T-helper 1 cell treated with Interleukin-12 subunit alpha and Interleukin-12 subunit beta and Interleukin-4 antibody, amounts not matched to agents 30 μg/mL and 1 μg/mL, for 36 hours (primary cell): Measurements from ENCODE around the gene OTUB2.
"Not testable (repeated sequence)": the region's sequence is repeated elsewhere in the genome, so short reads cannot be mapped to it uniquely, and the experiment has no call there.

Experiments used
- H3K27ac Mint-ChIP-seq: one replicate; pipeline ENCODE4 v1.8.0; 2021; ENCODE audit warnings: mild to moderate bottlenecking, mixed read lengths
- H3K27me3 Mint-ChIP-seq: one replicate; pipeline ENCODE4 v1.8.0; 2021; ENCODE audit warnings: low read depth, mixed read lengths
- H3K36me3 Mint-ChIP-seq: one replicate; pipeline ENCODE4 v1.8.0; 2021; ENCODE audit warnings: low read depth, mixed read lengths
- H3K4me1 Mint-ChIP-seq: one replicate; pipeline ENCODE4 v1.8.0; 2021; ENCODE audit warnings: low read depth, mixed read lengths
- H3K4me3 Mint-ChIP-seq: one replicate; pipeline ENCODE4 v1.8.0; 2021; ENCODE audit warnings: mild to moderate bottlenecking, moderate library complexity, mixed read lengths
- H3K9me3 Mint-ChIP-seq: one replicate; pipeline ENCODE4 v1.8.0; 2021; ENCODE audit warnings: mixed read lengths

OTUB2 gene

DNA sequence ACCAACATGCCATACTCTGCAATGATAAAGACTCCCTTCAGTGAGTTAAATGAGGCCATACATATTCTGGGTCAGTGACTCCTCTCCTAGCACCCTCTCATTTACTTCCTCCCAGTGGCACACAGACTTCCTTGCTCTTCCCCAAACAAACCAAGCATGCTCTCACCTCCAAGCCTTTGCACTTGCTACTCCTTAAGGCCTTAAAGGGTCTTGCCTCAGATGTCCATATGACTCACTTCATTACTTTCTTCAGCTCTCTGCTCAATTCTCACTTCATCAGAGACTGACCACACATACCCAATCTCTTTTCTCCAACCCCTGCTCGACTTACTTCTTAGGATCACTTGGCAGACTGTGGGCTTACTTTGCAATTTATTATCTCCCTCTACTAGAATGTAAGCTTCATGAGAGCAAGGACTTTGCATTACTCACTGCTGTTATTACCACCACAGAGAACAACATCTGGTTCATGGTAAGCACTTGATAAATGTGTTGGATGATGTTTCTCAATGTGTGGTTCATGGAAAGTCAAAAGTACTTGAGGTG, 32.1 kb downstream of the OTUB2 start:
- H3K27me3 Mint-ChIP-seq: no peaks in the 10 kb centered on the region
- H3K4me1 Mint-ChIP-seq: peaks cover 56% of the 10 kb centered on the region
- peak overlapping the region; percentile 65 for H3K27ac Mint-ChIP-seq
- H3K9me3 Mint-ChIP-seq: no peaks in the 10 kb centered on the region
- H3K36me3 Mint-ChIP-seq: peaks cover 78% of the 10 kb centered on the region
- peak overlapping the region; percentile 26 for H3K4me3 Mint-ChIP-seq

GRCh38 chr14:94058674-94059138, 32.6 kb downstream of the OTUB2 start:
- peaks cover 56% of the 10 kb centered on the region for H3K4me1 Mint-ChIP-seq
- peak overlapping the region; percentile 65 for H3K27ac Mint-ChIP-seq
- H3K36me3 Mint-ChIP-seq: peaks cover 79% of the 10 kb centered on the region
- H3K4me3 Mint-ChIP-seq: no peak overlapping the region
- H3K9me3 Mint-ChIP-seq: no peaks in the 10 kb centered on the region
- H3K27me3 Mint-ChIP-seq: no peaks in the 10 kb centered on the region

- Mint-ChIP-seq H3K9me3 (no peaks in the 10 kb centered on the region), H3K27me3 (no peaks in the 10 kb centered on the region), H3K4me3 (no peak overlapping the region), H3K4me1 (peaks cover 43% of the 10 kb centered on the region), H3K27ac (no peak overlapping the region), H3K36me3 (peaks cover 66% of the 10 kb centered on the region)
Measured at GRCh38 chr14:94059998-94060397, 33.9 kb downstream of the OTUB2 start.

DNA sequence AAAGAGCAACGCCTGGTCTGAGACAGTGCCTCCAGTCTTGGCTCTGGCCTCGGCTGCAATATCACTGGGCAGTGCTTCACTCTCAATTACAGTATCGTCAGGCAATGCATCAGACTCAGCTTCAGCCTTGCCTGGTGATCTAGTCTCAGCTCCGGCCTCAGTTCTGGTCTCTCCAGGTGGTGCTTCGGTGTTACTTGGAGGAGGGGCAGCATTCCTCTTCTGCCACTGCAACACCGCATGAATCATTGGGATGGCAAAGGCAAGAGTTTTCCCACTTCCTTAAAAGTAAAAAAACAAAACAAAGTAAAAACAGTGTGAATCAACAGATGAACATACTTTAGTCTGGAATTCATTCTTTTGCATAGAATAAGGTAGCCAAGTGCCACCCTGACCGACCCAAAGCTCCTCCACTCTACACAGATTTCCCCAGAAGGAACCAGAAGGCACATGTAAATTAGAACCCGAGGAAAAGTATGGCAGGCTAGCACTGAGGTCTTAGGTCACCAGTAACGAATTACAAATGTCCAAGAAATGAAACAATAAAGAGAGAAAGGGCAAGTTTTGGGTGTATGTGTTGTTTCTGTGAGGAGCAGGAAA, 36.3 kb downstream of the OTUB2 start:
- Mint-ChIP-seq H3K36me3 (peaks cover 61% of the 10 kb centered on the region), H3K9me3 (peaks cover 8% of the 10 kb centered on the region), H3K4me3 (no peak overlapping the region), H3K27ac (no peak overlapping the region), H3K4me1 (peaks cover 36% of the 10 kb centered on the region), H3K27me3 (no peaks in the 10 kb centered on the region)

- H3K27me3 Mint-ChIP-seq: no peaks in the 10 kb centered on the region
- peaks cover 44% of the 10 kb centered on the region for H3K9me3 Mint-ChIP-seq
- peaks cover 68% of the 10 kb centered on the region for H3K36me3 Mint-ChIP-seq
- H3K4me1 Mint-ChIP-seq: peaks cover 35% of the 10 kb centered on the region
- H3K27ac Mint-ChIP-seq: no peak overlapping the region
- H3K4me3 Mint-ChIP-seq: no peak overlapping the region
Measured at GRCh38 chr14:94066089-94066676, 40.0 kb downstream of the OTUB2 start.

DNA sequence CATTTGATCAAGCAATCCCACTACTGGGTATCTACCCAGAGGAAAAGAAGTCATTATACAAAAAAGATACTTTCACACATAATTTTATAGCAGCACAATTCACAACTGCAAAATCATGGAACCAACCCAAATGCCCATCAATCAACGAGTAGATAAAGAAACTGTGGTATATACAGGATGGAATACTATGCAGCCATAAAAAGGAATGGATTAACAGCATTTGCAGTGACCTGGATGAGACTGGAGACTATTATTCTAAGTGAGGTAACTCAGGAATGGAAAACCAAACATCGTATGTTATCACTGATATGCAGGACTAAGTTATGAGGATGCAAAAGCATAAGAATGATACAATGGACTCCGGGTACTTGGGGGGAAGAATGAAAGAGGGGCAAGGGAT, 45.9 kb downstream of the OTUB2 start:
- H3K27ac Mint-ChIP-seq, H3K27me3 Mint-ChIP-seq, H3K4me3 Mint-ChIP-seq: not testable (repeated sequence)
- Mint-ChIP-seq H3K4me1 (peaks cover 30% of the 10 kb centered on the region), H3K36me3 (peaks cover 76% of the 10 kb centered on the region), H3K9me3 (peaks cover 69% of the 10 kb centered on the region)

GRCh38 chr14:94074534-94074933, 48.4 kb downstream of the OTUB2 start:
- Mint-ChIP-seq H3K27me3 (no peaks in the 10 kb centered on the region), H3K9me3 (peaks cover 45% of the 10 kb centered on the region), H3K4me3 (no peak overlapping the region), H3K4me1 (peaks cover 34% of the 10 kb centered on the region), H3K36me3 (peaks cover 68% of the 10 kb centered on the region), H3K27ac (no peak overlapping the region)

DNA sequence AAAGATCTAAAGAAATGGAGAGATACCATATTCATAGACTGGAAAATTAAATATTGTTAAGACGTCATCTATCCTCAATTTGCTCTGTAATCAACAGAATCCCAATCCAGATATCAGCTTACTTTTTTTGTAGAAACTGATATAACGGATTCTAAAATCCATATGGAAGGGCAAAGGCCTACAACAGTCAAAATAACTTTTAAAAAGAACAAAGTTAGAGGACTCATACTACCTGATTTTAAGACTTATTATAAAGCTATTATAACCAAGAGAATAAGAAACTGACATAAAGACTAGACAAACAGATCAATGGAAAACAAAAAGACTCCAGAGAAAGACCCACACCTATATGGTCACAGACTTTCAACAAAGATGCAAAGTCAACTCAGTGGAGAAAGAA, 48.9 kb downstream of the OTUB2 start:
- H3K9me3 Mint-ChIP-seq: peaks cover 40% of the 10 kb centered on the region
- H3K36me3 Mint-ChIP-seq: peaks cover 67% of the 10 kb centered on the region
- H3K27ac Mint-ChIP-seq: no peak overlapping the region
- H3K4me1 Mint-ChIP-seq: peaks cover 39% of the 10 kb centered on the region
- no peaks in the 10 kb centered on the region for H3K27me3 Mint-ChIP-seq
- H3K4me3 Mint-ChIP-seq: no peak overlapping the region

DNA sequence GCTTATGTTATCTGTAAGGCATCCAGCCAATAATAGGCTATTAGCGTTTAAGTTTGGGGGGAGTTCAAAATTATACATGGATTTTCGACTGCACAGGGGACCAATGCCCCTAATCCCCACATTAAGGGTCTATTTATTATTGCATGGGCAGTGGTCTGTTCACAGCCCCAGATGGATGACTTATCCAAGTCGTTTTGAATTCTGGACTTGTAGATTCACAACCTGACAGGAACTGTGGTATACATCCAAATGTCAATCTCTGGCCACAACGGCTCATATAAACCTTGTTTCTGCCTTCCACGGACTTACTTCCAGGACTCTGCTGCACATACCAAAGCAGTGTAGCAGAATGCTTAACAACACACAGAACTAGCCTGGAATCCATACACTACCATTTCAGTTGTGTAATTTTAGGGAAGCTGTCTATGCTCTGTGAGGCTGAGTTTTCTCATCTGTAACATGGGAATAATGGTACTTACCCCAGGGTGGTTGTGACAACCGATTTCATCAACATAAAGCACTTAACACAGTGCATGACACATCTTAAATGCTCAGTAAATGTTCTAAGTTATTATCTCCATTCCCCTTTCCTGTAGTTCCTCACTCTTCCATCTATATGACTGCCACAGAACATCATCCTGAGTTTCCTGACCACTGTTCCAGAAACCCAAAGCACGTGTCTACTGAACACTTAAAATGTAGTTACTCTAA, 51.1 kb downstream of the OTUB2 start:
- no peak overlapping the region for H3K27ac Mint-ChIP-seq
- peaks cover 22% of the 10 kb centered on the region for H3K9me3 Mint-ChIP-seq
- H3K4me3 Mint-ChIP-seq: peak overlapping the region; percentile 63
- H3K36me3 Mint-ChIP-seq: peaks cover 50% of the 10 kb centered on the region
- no peaks in the 10 kb centered on the region for H3K27me3 Mint-ChIP-seq
- peaks cover 46% of the 10 kb centered on the region for H3K4me1 Mint-ChIP-seq

DNA sequence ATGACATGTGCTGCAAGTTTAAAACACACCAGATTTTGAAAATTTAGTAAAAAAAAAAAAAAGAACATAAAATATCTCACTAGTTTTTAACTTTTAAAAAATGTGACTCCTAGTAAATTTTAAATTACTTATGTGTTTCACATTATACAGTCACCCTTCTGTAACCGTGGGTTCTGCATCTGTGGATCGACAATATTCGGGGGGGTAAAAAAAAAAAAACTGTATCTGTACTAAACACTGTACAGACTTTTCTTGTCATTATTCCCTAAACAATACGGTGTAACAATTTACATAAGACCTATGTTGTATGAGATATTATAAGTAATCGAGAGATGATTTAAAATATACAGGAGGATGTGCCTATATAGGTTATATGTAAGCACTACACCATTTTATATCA, 51.7 kb downstream of the OTUB2 start:
- Mint-ChIP-seq H3K36me3 (peaks cover 48% of the 10 kb centered on the region), H3K9me3 (peaks cover 20% of the 10 kb centered on the region), H3K27ac (no peak overlapping the region), H3K4me3 (peak overlapping the region; percentile 100), H3K4me1 (peaks cover 46% of the 10 kb centered on the region), H3K27me3 (no peaks in the 10 kb centered on the region)

- Mint-ChIP-seq H3K27me3 (no peaks in the 10 kb centered on the region), H3K4me3 (peak overlapping the region; percentile 100), H3K9me3 (peaks cover 7% of the 10 kb centered on the region), H3K4me1 (peaks cover 48% of the 10 kb centered on the region), H3K27ac (peak overlapping the region; percentile 100), H3K36me3 (peaks cover 39% of the 10 kb centered on the region)
Measured at GRCh38 chr14:94079891-94080620, 53.9 kb downstream of the OTUB2 start.

- peaks cover 32% of the 10 kb centered on the region for H3K36me3 Mint-ChIP-seq
- peak within 1 kb of the TSS; percentile 100 for H3K4me3 Mint-ChIP-seq
- peak within 1 kb of the TSS; percentile 100 for H3K27ac Mint-ChIP-seq
- H3K27me3 Mint-ChIP-seq: no peaks in the 10 kb centered on the region
- H3K4me1 Mint-ChIP-seq: peaks cover 41% of the 10 kb centered on the region
- no peaks in the 10 kb centered on the region for H3K9me3 Mint-ChIP-seq
Measured at GRCh38 chr14:94080621-94081385, 54.7 kb downstream of the OTUB2 start, which contains the start of the genes DDX24 and IFI27L1. Gene DDX24, minus strand, starts transcription at chr14:94081202. Its CDS starts 1,460 bp downstream, at chr14:94079742. Gene IFI27L1, plus strand, starts transcription at chr14:94081310. Its CDS starts 15,628 bp downstream, at chr14:94096938.

DNA sequence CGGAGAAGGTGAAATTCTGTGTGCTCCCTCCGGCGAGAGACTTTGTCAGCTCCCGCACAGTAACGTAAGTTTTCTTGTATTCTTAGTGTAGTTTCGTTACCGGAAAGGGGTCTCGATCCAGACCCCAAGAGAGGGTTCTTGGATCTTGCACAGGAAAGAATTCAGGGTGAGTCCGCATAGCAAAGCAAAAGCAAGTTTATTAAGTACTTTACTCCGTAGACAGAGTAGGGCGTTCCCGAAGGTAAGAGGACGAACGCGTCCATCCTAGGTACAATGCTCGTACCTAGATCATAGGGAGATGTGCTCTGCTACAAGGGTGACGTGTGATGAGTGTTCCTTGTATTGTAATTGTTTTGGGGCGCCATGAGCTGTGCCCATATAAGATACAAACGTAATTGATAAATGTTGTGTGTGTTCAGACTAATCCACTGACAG, 55.3 kb downstream of the OTUB2 start:
- Mint-ChIP-seq H3K9me3 (no peaks in the 10 kb centered on the region), H3K4me1 (peaks cover 41% of the 10 kb centered on the region), H3K27me3 (no peaks in the 10 kb centered on the region), H3K27ac (peak overlapping the region; percentile 100), H3K4me3 (peak overlapping the region; percentile 100), H3K36me3 (peaks cover 35% of the 10 kb centered on the region)
